ENCODE measurements around the gene FAM241B. TPM values are rescaled to one million over a fixed set of nuclear protein-coding genes. Genes with fewer than 3 reads are reported as not detected.

The FAM241B gene
- total RNA-seq, 1 experiment from 2014 or later, result 24.4 TPM

- TF ChIP-seq ZNF281 (CRISPR knock-in tag; IDR thresholded peaks at IDR 0.05) (no peak), FOXP1 (CRISPR knock-in tag; IDR thresholded peaks at IDR 0.05; ENCODE audit: borderline replicate concordance) (no peak), SMAD4 (CRISPR knock-in tag; IDR thresholded peaks at IDR 0.05) (no peak), ZMAT4 (CRISPR knock-in tag; IDR thresholded peaks at IDR 0.05) (no peak), NR1H2 (CRISPR knock-in tag; IDR thresholded peaks at IDR 0.05) (no peak), CBFB (CRISPR knock-in tag; IDR thresholded peaks at IDR 0.05; ENCODE audit: low read depth) (no peak), ZNF121 (CRISPR knock-in tag; IDR thresholded peaks at IDR 0.05) (no peak), ZBTB21 (CRISPR knock-in tag; IDR thresholded peaks at IDR 0.05; ENCODE audit: borderline replicate concordance) (no peak), AFF4 (CRISPR knock-in tag; IDR thresholded peaks at IDR 0.05; ENCODE audit: borderline replicate concordance) (no peak), CDX4 (CRISPR knock-in tag; IDR thresholded peaks at IDR 0.05; ENCODE audit: borderline replicate concordance) (no peak), ZNF425 (CRISPR knock-in tag; conservative IDR thresholded peaks at IDR 0.05) (no peak), USF1 (CRISPR knock-in tag; IDR thresholded peaks at IDR 0.05) (no peak), ZNF423 (CRISPR knock-in tag; IDR thresholded peaks at IDR 0.05) (no peak)
Measured at GRCh38 chr10:69609077-69609476, 21.0 kb upstream of the FAM241B start (continued).

GRCh38 chr10:69612760-69613159 lies 17.3 kb upstream of the FAM241B start:
- peaks cover 11% of the 10 kb centered on the region for H3K27me3 Mint-ChIP-seq (ENCODE audit: low read depth)
- no peak overlapping the region for H3K4me3 Mint-ChIP-seq
- H3K36me3 Mint-ChIP-seq, result peaks cover 8% of the 10 kb centered on the region
- ATAC-seq (no peak), DNase-seq (ENCODE audit: low spot score) (no peak)
- peaks cover 41% of the 10 kb centered on the region for H3K9me3 Mint-ChIP-seq
- no peak overlapping the region for H3K27ac Mint-ChIP-seq
- H3K4me1 Mint-ChIP-seq, result no peaks in the 10 kb centered on the region
- CTCF ChIA-PET, result interaction anchor here (2.3 kb wide), 1 partner anchor 97 kb away, joined by 8 read pairs; no protein-coding TSS in a partner anchor
- POLR2A ChIA-PET, result no interaction called here
- TF ChIP-seq RELA (CRISPR knock-in tag; IDR thresholded peaks at IDR 0.05; ENCODE audit: borderline replicate concordance) (no peak), TP53 (CRISPR knock-in tag; IDR thresholded peaks at IDR 0.05) (no peak), CBFB (CRISPR knock-in tag; IDR thresholded peaks at IDR 0.05; ENCODE audit: low read depth) (no peak), IRF2 (CRISPR knock-in tag; IDR thresholded peaks at IDR 0.05; ENCODE audit: borderline replicate concordance, low read depth) (no peak), PREB (CRISPR knock-in tag; IDR thresholded peaks at IDR 0.05; ENCODE audit: borderline replicate concordance) (no peak), STAT6 (CRISPR knock-in tag; conservative IDR thresholded peaks at IDR 0.05; ENCODE audit: low read depth) (no peak), MYBL2 (CRISPR knock-in tag; IDR thresholded peaks at IDR 0.05) (no peak), ELF4 (CRISPR knock-in tag; IDR thresholded peaks at IDR 0.05; ENCODE audit: low read depth) (no peak), CREB1 (CRISPR knock-in tag; IDR thresholded peaks at IDR 0.05) (no peak), NR3C1 (CRISPR knock-in tag; conservative IDR thresholded peaks at IDR 0.05; ENCODE audit: low read depth) (no peak)

Measured in WTC11 (cell line).